K562 (cell line): ENCODE measurements around the gene COCH. TPM values are rescaled to one million over a fixed set of nuclear protein-coding genes. Genes with fewer than 3 reads are reported as not detected.

ENCODE experiments used
- ATAC-seq: fragments of 200-7000 bp; cut with Tn5 transposase; 3 replicates; pipeline ENCODE4 v1.9.1; 2020; ENCODE audit warnings: moderate library complexity
- BruUV-seq: library from RNA; stranded (reverse); fragments of 400-500 nt; replicated peaks from 2 replicates; lab custom pipeline; 2021; lab: Mats Ljungman, UMichigan
- CTCF ChIA-PET: fragments of 300-600 bp; formaldehyde crosslinking; extraction: SDS; loops from one replicate; lab custom pipeline; 2021; ENCODE audit warnings: low intra/inter-chr PET ratio; lab: Yijun Ruan, JAX
- POLR2A ChIA-PET: fragments of 300-600, 350-650 bp; sonication (Branson Sonifier 250); formaldehyde crosslinking; extraction: SDS; loops from one replicate; lab custom pipeline; 2021; ENCODE audit warnings: antibody characterized with exemption, inconsistent platforms; lab: Yijun Ruan, JAX
- DNase-seq, 4 experiments: peaks; one replicate each; pipeline versions ENCODE4 v3.0.0 to v3.0.0-alpha.2; 2011 to 2018; ENCODE audit warnings: low spot score in 3 of 4, mixed read lengths in 3 of 4; ENCODE audit errors: extremely low read depth in 1 of 4
- FAIRE-seq: peaks from 2 replicates; lab custom pipeline; 2011; peaks lifted over from hg19 to GRCh38; lab: Jason Lieb, UNC
- H2AFZ ChIP-seq: 2 replicates; pipeline ENCODE4 v1.6.0; 2011; ENCODE audit warnings: low read depth, low read length, control low read depth, inconsistent platforms
- H3K27ac ChIP-seq: fragments of 200-600 bp; 3 replicates; pipeline ENCODE4 v1.8.0; 2011; ENCODE audit warnings: low read depth, mild to moderate bottlenecking, control low read depth, inconsistent platforms, low read length, moderate library complexity, mixed read lengths; ENCODE audit errors: extremely low read depth
- H3K27me3 ChIP-seq, 2 experiments: fragments of 300-600 bp in 1 of 2; 2 replicates in 1 of 2; 3 replicates in 1 of 2; pipeline versions ENCODE4 v1.6.0 to v1.8.0; 2011; ENCODE audit warnings: inconsistent platforms in 2 of 2, low read length in 2 of 2, mild to moderate bottlenecking in 1 of 2, mixed read lengths in 1 of 2, moderate library complexity in 1 of 2; ENCODE audit not compliant: control insufficient read depth in 2 of 2, insufficient read depth in 2 of 2
- H3K36me3 ChIP-seq: fragments of 300-600 bp; 3 replicates; pipeline ENCODE4 v1.8.0; 2011; ENCODE audit warnings: mild to moderate bottlenecking, low read length, inconsistent platforms; ENCODE audit not compliant: control insufficient read depth, insufficient read depth
- H3K4me1 ChIP-seq, 2 experiments: fragments of 200-600 bp in 1 of 2; replicated peaks in 1 of 2; 2 replicates in 1 of 2; 3 replicates in 1 of 2; pipeline versions ENCODE4 v1.5.1 to v1.8.0; 2011; ENCODE audit warnings: inconsistent platforms in 2 of 2, low read length in 2 of 2, mild to moderate bottlenecking in 1 of 2, mixed read lengths in 1 of 2, moderate library complexity in 1 of 2; ENCODE audit not compliant: control insufficient read depth in 2 of 2, insufficient read depth in 2 of 2
- H3K4me2 ChIP-seq: 2 replicates; pipeline ENCODE4 v1.6.1; 2011; ENCODE audit warnings: low read length, control low read depth, inconsistent platforms, mixed read lengths; ENCODE audit not compliant: insufficient read depth
- H3K4me3 ChIP-seq: fragments of 200-600 bp; sonication (generic), shearing (Covaris generic); 2 replicates; pipeline ENCODE4 v1.5.1; 2016; ENCODE audit warnings: control low read depth, inconsistent platforms
- H3K79me2 ChIP-seq: fragments of 200-600 bp; 3 replicates; pipeline ENCODE4 v1.8.0; 2011; ENCODE audit warnings: low read length, inconsistent platforms; ENCODE audit not compliant: control insufficient read depth, insufficient read depth
- H3K9ac ChIP-seq, 2 experiments: 2 replicates each; pipeline versions ENCODE4 v1.6.0 to v1.6.1; 2011; ENCODE audit warnings: low read depth in 2 of 2, low read length in 2 of 2, control low read depth in 1 of 2, inconsistent platforms in 1 of 2, mild to moderate bottlenecking in 1 of 2, mixed read lengths in 1 of 2; ENCODE audit not compliant: insufficient read depth in 1 of 2
- H3K9me1 ChIP-seq: one replicate; pipeline ENCODE4 v1.6.0; 2011; ENCODE audit warnings: inconsistent platforms, mild to moderate bottlenecking, low read length, moderate library complexity; ENCODE audit not compliant: control insufficient read depth, insufficient read depth
- H3K9me3 ChIP-seq: replicated peaks from 2 replicates; pipeline ENCODE4 v1.5.1; 2011; ENCODE audit warnings: low read depth, low read length, inconsistent platforms; ENCODE audit not compliant: control insufficient read depth, insufficient read depth
- H4K20me1 ChIP-seq: replicated peaks from 2 replicates; pipeline ENCODE4 v1.6.1; 2011; ENCODE audit warnings: low read length, inconsistent platforms, mixed read lengths; ENCODE audit not compliant: control insufficient read depth, insufficient read depth
- ARID1B ChIP-seq: fragments of 450-650 bp; IDR thresholded peaks from 2 replicates; pipeline ENCODE4 v1.6.1; 2016; ENCODE audit warnings: antibody characterized with exemption, mild to moderate bottlenecking, inconsistent platforms
- CBFA2T3 ChIP-seq: fragments of 450-650 bp; IDR thresholded peaks from 2 replicates; pipeline ENCODE4 v1.6.1; 2017
- NR3C1 ChIP-seq: sonication (generic); formaldehyde crosslinking; IDR thresholded peaks from 2 replicates; pipeline ENCODE4 v1.8.1; 2022; ENCODE audit warnings: missing genetic modification reagents
- SPI1 ChIP-seq: IDR thresholded peaks from 2 replicates; pipeline ENCODE4 v1.6.1; 2011; ENCODE audit warnings: low read depth, low read length, control low read depth, borderline replicate concordance
- TAL1 ChIP-seq: fragments of 450-650 bp; IDR thresholded peaks from 2 replicates; pipeline ENCODE4 v1.6.1; 2016; ENCODE audit warnings: mild to moderate bottlenecking
- TCF3 ChIP-seq: sonication (generic); formaldehyde crosslinking; IDR thresholded peaks from 2 replicates; pipeline ENCODE4 v1.4.0; 2020; ENCODE audit warnings: mild to moderate bottlenecking, missing genetic modification reagents
- TSC22D4 ChIP-seq: fragments of 450-650 bp; IDR thresholded peaks from 2 replicates; pipeline ENCODE4 v1.6.1; 2016; ENCODE audit warnings: missing genetic modification characterization, missing biosample characterization, control low read depth
- WGBS: fragments of 100-300 bp; shearing (Covaris generic); methylation state at CpG from one replicate; pipeline ENCODE4 v1.1.6; 2016; ENCODE audit warnings: low coverage, mixed read lengths; ENCODE audit not compliant: insufficient coverage; ENCODE audit errors: missing lambda C conversion rate; 5-methylcytosine and 5-hydroxymethylcytosine counted together
- in situ Hi-C: fragments of 300-500 bp; cut with MboI; formaldehyde crosslinking; loops from 4 replicates; pipeline ENCODE4 v1.15.0; 2018; ENCODE audit warnings: inconsistent platforms, mixed read lengths
- intact Hi-C: fragments of 100-400 bp; cut with micrococcal nuclease; formaldehyde crosslinking; loops from 2 replicates; pipeline ENCODE4 v1.14.2; 2022
- polyA plus RNA-seq, 8 experiments: library from polyadenylated mRNA; depleted of rRNA in 4 of 8; stranded (reverse) in 5 of 8; unstranded in 3 of 8; fragments of >200 nt; fragmentation: Nextera tagmentation in 2 of 8; fragmentation: Illumina TruSeq in 1 of 8; extraction: Ambion mirVana in 2 of 8; extraction: Trizol in 1 of 8; gene quantifications; 2 replicates each; pipeline versions ENCODE4 v1.2.1 to v1.2.3, GENCODE V29; 2011 to 2014; ENCODE audit warnings: inconsistent platforms in 1 of 8, missing spikeins in 1 of 8
- total RNA-seq, 7 experiments: library from RNA; depleted of rRNA in 6 of 7; stranded (reverse); fragments of >200 nt in 6 of 7; fragmentation: Illumina TruSeq in 2 of 7; extraction: Trizol in 2 of 7; gene quantifications; 2 replicates each; pipeline versions ENCODE4 v1.2.1 to v1.2.3, GENCODE V29; 2011 to 2021; ENCODE audit warnings: low replicate concordance in 1 of 7

Gene COCH
- total and polyA plus RNA-seq, 9 of the 15 experiments (the other 6 are each of a cell fraction or from before 2014, with no cell fraction given) = 27.0 to 141 (median 69.3) TPM

DNA sequence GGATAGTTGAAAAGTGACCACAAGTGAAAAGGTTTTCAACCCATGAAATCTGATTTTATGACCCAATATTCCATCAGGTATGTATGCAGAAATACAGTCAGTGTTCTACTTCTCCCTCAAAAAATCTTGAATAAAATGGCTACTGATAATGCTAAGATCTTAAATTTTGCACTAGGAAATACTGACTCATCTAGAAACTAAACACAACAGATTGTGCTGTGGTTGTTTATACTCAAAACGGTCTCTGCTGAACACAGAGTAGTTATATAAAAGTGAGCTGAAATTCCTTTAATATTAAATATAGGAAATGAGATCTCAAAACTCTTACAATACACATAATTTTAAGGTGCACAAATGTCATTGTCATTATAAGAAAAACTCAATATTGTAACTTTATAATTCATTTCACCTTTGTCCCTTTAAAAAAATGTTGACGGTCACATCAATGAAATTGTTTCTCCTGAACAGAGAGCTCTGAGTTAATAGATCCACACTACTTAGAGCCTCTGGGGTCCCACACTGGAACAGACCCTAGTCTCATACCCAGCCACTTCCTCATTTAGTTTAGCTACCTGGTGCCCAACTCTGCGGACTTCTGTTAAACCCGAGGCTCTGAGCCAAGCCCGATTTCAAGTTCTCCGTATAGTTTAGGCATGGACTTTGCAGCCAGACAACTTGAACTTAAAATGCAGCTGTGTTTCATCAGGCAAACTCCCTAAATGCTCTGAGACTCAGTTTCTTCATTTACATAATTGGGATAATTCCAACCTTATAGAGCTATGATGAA, 9.3 kb downstream of the COCH start:
- Histone ChIP-seq H3K27ac (no peak overlapping the region), H3K4me2 (no peak overlapping the region), H3K4me1 (peaks cover 0 to 6% of the 10 kb centered on the region in 2 experiments; a peak in 2 of 5 replicates), H3K36me3 (peaks cover 90% of the 10 kb centered on the region), H3K79me2 (no peaks in the 10 kb centered on the region), H3K9me1 (no peaks in the 10 kb centered on the region), H2AFZ (no peak overlapping the region), H4K20me1 (no peaks in the 10 kb centered on the region), H3K4me3 (no peak overlapping the region), H3K9ac (no peak overlapping the region), H3K27me3 (no peaks in the 10 kb centered on the region), H3K9me3 (no peaks in the 10 kb centered on the region)
- ChIA-PET POLR2A (interaction anchor here (0.6 to 1.0 kb wide), 2 partner anchors 22 to 33 kb away, joined by 3 to 4 read pairs; no protein-coding TSS in a partner anchor), CTCF (interaction anchor here (0.6 kb wide), 1 partner anchor 859 kb away, joined by 3 read pairs; no protein-coding TSS in a partner anchor)
- ATAC-seq = no peak
- intact Hi-C loops = no loop called here
- 76% methylated on average over 6 of the region's 6 CpGs for WGBS
- in situ Hi-C loops = no loop called here
- no peak for DNase-seq
- peak; percentile 62 for TF ChIP-seq SPI1
- TF ChIP-seq NR3C1 = no peak
- no peak for FAIRE-seq
- no TSS peak for BruUV-seq

DNA sequence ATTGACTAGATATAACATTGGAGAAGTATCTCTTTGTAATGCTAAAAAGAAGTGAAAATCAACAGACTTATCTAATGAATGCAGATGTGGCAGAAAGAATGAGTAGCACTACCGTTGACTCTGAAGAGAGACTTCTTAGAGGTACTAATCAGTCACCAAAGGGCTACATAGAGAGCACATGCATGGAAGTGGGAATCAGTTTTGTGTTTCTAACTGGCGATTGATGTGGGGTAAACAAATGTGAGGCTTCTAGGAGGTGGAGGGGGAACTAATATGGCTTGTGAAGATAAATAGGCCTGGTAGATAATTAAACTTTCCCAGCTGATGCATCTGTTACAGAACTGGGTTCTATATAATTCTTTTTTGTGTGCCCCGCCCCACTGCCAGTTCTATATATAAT, 10.5 kb downstream of the COCH start:
- ChIA-PET POLR2A (no interaction called here), CTCF (no interaction called here)
- Histone ChIP-seq H3K9me3 (no peaks in the 10 kb centered on the region), H2AFZ (no peak overlapping the region), H3K9ac (no peak overlapping the region), H3K9me1 (no peaks in the 10 kb centered on the region), H3K27me3 (no peaks in the 10 kb centered on the region), H3K36me3 (peaks cover 91% of the 10 kb centered on the region), H3K27ac (no peak overlapping the region), H4K20me1 (no peaks in the 10 kb centered on the region), H3K4me3 (no peak overlapping the region), H3K4me1 (peaks cover 0 to 6% of the 10 kb centered on the region in 2 experiments; a peak in 2 of 5 replicates), H3K4me2 (no peak overlapping the region), H3K79me2 (no peaks in the 10 kb centered on the region)
- BruUV-seq = no TSS peak
- 59% methylated on average over 3 of the region's 3 CpGs for WGBS
- no peak for ATAC-seq
- in situ Hi-C loops (no loop called here), intact Hi-C loops (no loop called here)
- TF ChIP-seq TAL1 (peak; percentile 27; the same call in 1 of the 2 replicates), TSC22D4 (tag) (no peak), CBFA2T3 (peak; percentile 21; the same call in 1 of the 2 replicates), ARID1B (peak; percentile 48), TCF3 (CRISPR knock-in tag) (peak; percentile 37)
- FAIRE-seq = no peak
- no peak for DNase-seq
